ENCODE results near the gene CDK5. TPM values are rescaled to one million over a fixed set of nuclear protein-coding genes. Genes with fewer than 3 reads are reported as not detected.

The CDK5 gene
- polyA plus RNA-seq, 1 donor (not counting 4 experiments of a cell fraction or from before 2014, with no cell fraction given) = 19.3 TPM

DNA sequence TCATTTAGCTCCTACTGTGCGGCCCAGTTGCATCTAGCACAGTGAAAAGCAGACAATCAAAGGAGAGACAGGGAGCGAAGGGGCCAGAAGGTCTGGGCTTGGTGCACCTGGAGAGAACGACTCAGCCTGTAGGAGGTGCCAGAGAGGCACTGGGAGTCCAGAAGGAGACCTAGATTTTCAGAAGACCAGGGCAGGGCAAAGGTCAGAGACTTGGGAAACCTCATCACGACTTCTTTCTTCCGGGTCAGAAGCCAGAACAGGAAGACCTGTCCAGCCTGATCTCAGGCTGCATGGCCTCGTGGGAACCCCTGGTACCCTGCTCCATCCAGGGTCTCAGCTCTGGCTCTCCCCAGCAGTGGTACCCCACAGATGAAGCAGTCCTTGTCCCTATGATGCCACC lies 33.7 kb upstream of the CDK5 start:
- Histone ChIP-seq H3K9me3 (ENCODE audit: control insufficient read depth, low read depth, low read length) (no peaks in the 10 kb centered on the region), H3K9ac (ENCODE audit: control insufficient read depth, extremely low read depth, insufficient read depth, low read length) (no peak overlapping the region), H3K9me1 (ENCODE audit: control insufficient read depth, extremely low read depth, insufficient read depth, low read length) (no peaks in the 10 kb centered on the region), H3K4me2 (ENCODE audit: control insufficient read depth, extremely low read depth, insufficient read depth, low read depth, low read length) (no peak overlapping the region), H2AFZ (ENCODE audit: control insufficient read depth, low read length) (no peak overlapping the region), H3K4me1 (ENCODE audit: control insufficient read depth, extremely low read depth, insufficient read depth, low read length) (peaks cover 21% of the 10 kb centered on the region), H3K27me3 (ENCODE audit: control insufficient read depth, extremely low read depth, insufficient read depth, low read length) (no peaks in the 10 kb centered on the region), H4K20me1 (ENCODE audit: control insufficient read depth, extremely low read depth, insufficient read depth, low read length) (peaks cover 5% of the 10 kb centered on the region), H3K4me3 (ENCODE audit: control insufficient read depth in 2 of 3, extremely low read depth in 1 of 3, insufficient read depth in 2 of 3, low read depth in 1 of 3, low read length in 3 of 3) (no peak overlapping the region), H3K27ac (ENCODE audit: control insufficient read depth, insufficient read depth, low read length) (no peak overlapping the region), H3K79me2 (ENCODE audit: control insufficient read depth, insufficient read depth, low read length) (peaks cover 94% of the 10 kb centered on the region), H3K36me3 (ENCODE audit: control insufficient read depth in 2 of 2, extremely low read depth in 1 of 2, insufficient read depth in 2 of 2, low read length in 2 of 2) (peaks cover 5 to 8% of the 10 kb centered on the region in 2 experiments)
- no peak for DNase-seq (ENCODE audit: low read depth, low spot score)
- FAIRE-seq = no peak
- dilution Hi-C loops (cut with MboI; ENCODE audit: extremely low pct_ligation_motif_present, low sequenced_read_pairs) = no loop called here
- TF ChIP-seq CTCF (optimal IDR thresholded peaks at IDR 0.05 in 1 of 3, IDR thresholded peaks at IDR 0.05 in 1 of 3, conservative IDR thresholded peaks at IDR 0.05 in 1 of 3; ENCODE audit: extremely low read depth in 1 of 3, insufficient read depth in 2 of 3, low read length in 3 of 3) (peak in 2 of 3 experiments; percentile 68 to 77), EZH2 (IDR thresholded peaks at IDR 0.05; ENCODE audit: low read length) (no peak)

- dilution Hi-C loops (cut with MboI; ENCODE audit: extremely low pct_ligation_motif_present, low sequenced_read_pairs) = no loop called here
- no peak overlapping the region for H3K4me2 ChIP-seq (ENCODE audit: control insufficient read depth, extremely low read depth, insufficient read depth, low read depth, low read length)
- DNase-seq (ENCODE audit: low read depth, low spot score) = no peak
- H3K9me3 ChIP-seq (ENCODE audit: control insufficient read depth, low read depth, low read length) = no peaks in the 10 kb centered on the region
- H2AFZ ChIP-seq (ENCODE audit: control insufficient read depth, low read length) = no peak overlapping the region
- no peak for TF ChIP-seq CTCF (optimal IDR thresholded peaks at IDR 0.05 in 1 of 3, IDR thresholded peaks at IDR 0.05 in 1 of 3, conservative IDR thresholded peaks at IDR 0.05 in 1 of 3; ENCODE audit: extremely low read depth in 1 of 3, insufficient read depth in 2 of 3, low read length in 3 of 3)
- TF ChIP-seq EZH2 (IDR thresholded peaks at IDR 0.05; ENCODE audit: low read length) = no peak
- H3K4me1 ChIP-seq (ENCODE audit: control insufficient read depth, extremely low read depth, insufficient read depth, low read length) = peaks cover 21% of the 10 kb centered on the region
- H4K20me1 ChIP-seq (ENCODE audit: control insufficient read depth, extremely low read depth, insufficient read depth, low read length) = peaks cover 5% of the 10 kb centered on the region
- no peak for FAIRE-seq
- H3K9ac ChIP-seq (ENCODE audit: control insufficient read depth, extremely low read depth, insufficient read depth, low read length) = no peak overlapping the region
- peaks cover 5 to 8% of the 10 kb centered on the region in 2 experiments for H3K36me3 ChIP-seq (ENCODE audit: control insufficient read depth in 2 of 2, extremely low read depth in 1 of 2, insufficient read depth in 2 of 2, low read length in 2 of 2)
- peaks cover 91% of the 10 kb centered on the region for H3K79me2 ChIP-seq (ENCODE audit: control insufficient read depth, insufficient read depth, low read length)
- H3K9me1 ChIP-seq (ENCODE audit: control insufficient read depth, extremely low read depth, insufficient read depth, low read length) = no peaks in the 10 kb centered on the region
- H3K4me3 ChIP-seq (ENCODE audit: control insufficient read depth in 2 of 3, extremely low read depth in 1 of 3, insufficient read depth in 2 of 3, low read depth in 1 of 3, low read length in 3 of 3) = no peak overlapping the region
- H3K27ac ChIP-seq (ENCODE audit: control insufficient read depth, insufficient read depth, low read length) = no peak overlapping the region
- no peaks in the 10 kb centered on the region for H3K27me3 ChIP-seq (ENCODE audit: control insufficient read depth, extremely low read depth, insufficient read depth, low read length)
Measured at GRCh38 chr7:151091003-151091402, 33.3 kb upstream of the CDK5 start.

All from keratinocyte (primary cell).